ENCODE data around the gene PEX1.

GRCh38 chr7:92528188-92528957 is at the start of gene PEX1, which contains the start of gene RBM48:
- TF ChIP-seq CTCF (IDR thresholded peaks at IDR 0.05; ENCODE audit: extremely low read depth in 1 of 2, insufficient read depth in 1 of 2, low read depth in 1 of 2, low read length in 2 of 2) (peak; percentile 34 to 50), EZH2 (IDR thresholded peaks at IDR 0.05; ENCODE audit: borderline replicate concordance, low read depth, low read length, severe bottlenecking) (no peak), POLR2AphosphoS5 (IDR thresholded peaks at IDR 0.05; ENCODE audit: insufficient read depth, low read depth, low read length) (peak; percentile 35), POLR2A (IDR thresholded peaks at IDR 0.05; ENCODE audit: low read depth, low read length) (peak; percentile 70), MAX (IDR thresholded peaks at IDR 0.05; ENCODE audit: insufficient read depth, insufficient read length) (no peak), MYC (IDR thresholded peaks at IDR 0.05; ENCODE audit: low read depth, low read length) (no peak), JUN (IDR thresholded peaks at IDR 0.05; ENCODE audit: borderline replicate concordance, insufficient read depth, insufficient read length, low read depth) (no peak)
